ENCODE measurements around the gene CUL2.
"Not testable (repeated sequence)": the region's sequence is repeated elsewhere in the genome, so short reads cannot be mapped to it uniquely, and the experiment has no call there.

The CUL2 gene

DNA sequence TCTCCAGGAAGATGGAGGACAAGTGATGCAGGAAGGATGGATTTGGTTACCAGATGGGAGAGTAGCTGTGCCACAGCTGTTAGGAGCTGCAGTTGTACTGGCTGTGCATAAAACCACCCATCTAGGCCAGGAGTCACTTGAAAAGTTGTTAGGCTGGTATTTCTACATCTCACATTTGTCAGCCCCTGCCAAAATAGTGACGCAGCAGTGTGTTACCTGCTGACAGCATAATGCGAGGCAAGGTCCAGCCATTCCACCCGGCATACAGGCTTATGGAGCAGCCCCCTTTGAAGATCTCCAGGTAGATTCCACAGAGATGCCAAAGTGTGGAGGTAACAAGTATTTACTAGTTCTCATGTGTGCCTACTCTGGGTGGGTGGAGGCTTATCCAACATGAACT is 116.4 kb downstream of the CUL2 start:
- not testable (repeated sequence) for DNase-seq

DNA sequence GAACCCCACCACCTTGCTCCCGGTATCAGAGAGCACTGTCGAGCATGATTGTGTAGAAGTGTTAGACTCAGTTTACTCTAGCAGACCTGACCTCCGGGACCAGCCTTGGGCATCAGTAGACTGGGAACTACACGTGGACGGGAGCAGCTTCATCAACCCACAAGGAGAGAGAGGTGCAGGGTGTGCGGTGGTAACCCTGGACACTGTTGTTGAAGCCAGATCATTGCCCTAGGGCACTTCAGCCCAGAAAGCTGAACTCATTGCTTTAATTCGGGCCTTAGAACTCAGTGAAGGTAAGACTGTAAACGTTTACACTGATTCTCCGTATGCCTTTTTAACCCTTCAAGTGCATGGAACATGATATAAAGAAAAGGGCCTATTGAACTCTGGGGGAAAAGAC is 117.0 kb downstream of the CUL2 start:
- not testable (repeated sequence) for DNase-seq

GRCh38 chr10:34972591-34972990 is 117.5 kb downstream of the CUL2 start:
- DNase-seq = not testable (repeated sequence)

DNA sequence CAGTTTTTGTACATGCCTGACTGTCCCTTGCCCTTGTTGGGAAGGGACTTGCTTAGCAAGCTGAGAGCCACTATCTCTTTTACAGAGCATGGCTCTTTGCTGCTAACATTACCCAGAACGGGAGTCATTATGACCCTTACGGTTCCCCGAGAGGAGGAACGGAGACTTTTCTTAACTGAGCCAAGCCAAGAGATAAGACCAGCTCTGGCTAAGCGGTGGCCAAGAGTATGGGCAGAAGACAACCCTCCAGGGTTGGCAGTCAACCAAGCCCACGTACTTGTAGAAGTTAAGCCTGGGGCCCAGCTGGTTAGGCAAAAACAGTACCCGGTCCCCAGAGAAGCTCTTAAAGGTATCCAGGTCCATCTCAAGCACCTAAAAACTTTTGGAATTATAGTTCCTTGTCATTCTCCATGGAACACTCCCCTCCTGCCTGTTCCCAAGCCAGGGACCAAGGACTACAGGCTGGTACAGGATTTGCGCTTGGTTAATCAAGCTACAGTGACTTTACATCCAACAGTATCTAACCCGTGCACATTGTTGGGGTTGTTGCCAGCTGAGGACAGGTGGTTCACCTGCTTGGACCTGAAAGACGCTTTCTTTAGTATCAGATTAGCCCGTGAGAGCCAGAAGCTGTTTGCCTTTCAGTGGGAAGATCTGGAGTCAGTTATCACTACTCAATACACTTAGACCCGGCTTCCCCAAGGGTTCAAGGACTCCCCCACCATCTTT is 118.4 kb downstream of the CUL2 start:
- DNase-seq = not testable (repeated sequence)

DNA sequence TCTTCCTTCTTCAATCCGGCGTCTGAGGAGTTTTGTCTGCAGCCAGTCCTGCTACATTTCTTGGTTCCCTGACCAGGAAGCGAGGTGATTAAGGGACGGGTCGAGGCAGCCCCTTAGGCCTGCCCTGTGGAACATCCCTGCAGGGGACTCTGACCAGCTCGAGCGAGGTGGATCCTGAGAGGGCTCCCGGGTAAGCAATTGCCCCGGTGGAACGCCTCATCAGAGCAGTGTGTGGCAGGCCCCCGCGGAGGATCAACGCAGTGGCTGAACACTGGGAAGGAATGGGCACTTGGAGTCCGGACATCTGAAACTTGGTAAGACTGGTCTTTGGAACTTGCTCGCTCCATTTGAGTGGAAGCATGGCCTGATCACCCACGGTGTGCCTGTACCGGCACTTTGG is 121.0 kb downstream of the CUL2 start:
- no peak for DNase-seq

DNA sequence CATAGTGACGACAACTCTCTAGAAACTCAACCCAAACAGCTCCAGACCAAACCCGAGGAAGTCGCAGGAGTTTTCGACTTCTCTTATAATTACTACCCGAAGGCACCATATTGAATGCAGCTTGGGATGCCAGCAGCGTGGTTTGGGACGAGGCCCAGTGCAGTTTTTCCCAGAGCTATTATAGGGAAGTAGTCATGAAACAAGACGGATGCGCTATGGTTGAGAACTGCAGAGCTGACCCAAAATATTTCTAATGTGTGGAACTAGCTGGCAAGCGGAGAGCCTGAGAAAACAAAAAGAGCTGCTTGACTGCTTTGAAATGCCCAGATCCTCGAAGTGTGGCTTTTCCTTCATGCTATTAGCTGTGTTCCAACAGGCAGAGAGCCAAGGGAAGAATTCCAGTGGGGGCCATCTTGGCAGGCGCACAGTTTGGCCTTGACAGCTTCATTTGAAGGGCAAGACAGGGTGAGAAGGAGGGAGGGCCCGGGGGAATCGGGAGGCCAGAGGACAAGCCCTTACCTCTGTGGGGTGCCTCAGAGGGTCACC is 122.7 kb downstream of the CUL2 start:
- DNase-seq = no peak

DNA sequence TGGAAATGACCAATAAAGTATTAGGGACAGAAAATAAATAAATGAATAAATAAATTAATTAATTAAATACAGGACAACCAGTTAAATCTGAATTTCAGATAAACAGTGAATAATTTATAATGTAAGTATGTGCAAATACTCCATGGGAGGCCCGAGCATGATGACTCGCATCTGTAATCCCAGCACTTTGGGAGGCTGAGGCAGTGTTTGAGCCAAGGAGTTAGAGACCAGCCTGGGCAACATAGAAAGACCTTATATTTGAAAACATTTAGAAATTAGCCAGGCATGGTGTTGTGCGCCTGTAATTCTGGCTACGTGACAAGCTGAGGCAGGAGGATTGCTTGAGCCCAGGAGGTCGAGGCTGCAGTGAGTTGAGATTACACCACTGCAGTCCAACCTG is 123.7 kb downstream of the CUL2 start:
- no peak for DNase-seq

DNA sequence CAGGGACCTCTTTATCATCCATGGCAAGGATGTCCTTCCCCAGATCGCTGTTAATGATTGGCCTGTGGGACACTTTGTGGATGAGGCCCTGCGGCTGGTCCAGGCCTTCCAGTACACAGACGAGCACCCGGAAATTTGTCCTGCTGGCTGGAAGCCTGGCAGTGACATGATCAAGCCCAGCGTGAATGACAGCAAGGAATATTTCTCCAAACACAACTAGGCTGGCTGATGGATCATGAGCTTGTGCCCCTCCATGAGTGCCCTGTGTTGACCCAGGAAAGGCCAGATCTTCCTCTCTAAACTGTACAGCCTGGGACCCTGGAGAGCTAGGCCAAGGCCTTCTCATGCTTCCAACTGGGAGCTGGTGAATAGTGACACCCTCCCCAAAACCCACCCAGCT is 124.1 kb downstream of the CUL2 start:
- DNase-seq = no peak

GRCh38 chr10:34964166-34964800 is 125.9 kb downstream of the CUL2 start:
- DNase-seq = no peak

GRCh38 chr10:34962866-34963265 is 127.3 kb downstream of the CUL2 start:
- DNase-seq = no peak

DNA sequence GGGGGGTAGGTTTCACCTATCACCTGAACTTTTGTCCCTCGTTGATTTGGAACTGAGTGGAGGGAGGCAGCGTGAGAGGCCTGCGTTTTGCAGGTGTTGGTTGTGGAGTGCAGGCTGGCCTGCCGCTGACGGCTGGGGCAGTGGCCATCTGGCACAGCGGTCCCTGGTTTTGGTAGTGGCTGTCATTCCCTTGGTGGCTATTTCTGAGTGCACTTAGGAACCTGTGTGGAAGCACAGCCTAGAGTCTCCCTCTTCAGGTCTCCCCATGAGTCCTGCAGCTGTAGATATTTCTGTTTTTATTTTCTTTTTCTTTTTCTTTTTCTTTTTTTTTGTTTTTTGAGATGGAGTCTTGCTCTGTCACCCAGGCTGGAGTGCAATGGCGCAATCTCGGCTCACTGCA is 129.2 kb downstream of the CUL2 start:
- no peak for DNase-seq

GRCh38 chr10:34959786-34960185 is 130.4 kb downstream of the CUL2 start:
- no peak for DNase-seq

DNA sequence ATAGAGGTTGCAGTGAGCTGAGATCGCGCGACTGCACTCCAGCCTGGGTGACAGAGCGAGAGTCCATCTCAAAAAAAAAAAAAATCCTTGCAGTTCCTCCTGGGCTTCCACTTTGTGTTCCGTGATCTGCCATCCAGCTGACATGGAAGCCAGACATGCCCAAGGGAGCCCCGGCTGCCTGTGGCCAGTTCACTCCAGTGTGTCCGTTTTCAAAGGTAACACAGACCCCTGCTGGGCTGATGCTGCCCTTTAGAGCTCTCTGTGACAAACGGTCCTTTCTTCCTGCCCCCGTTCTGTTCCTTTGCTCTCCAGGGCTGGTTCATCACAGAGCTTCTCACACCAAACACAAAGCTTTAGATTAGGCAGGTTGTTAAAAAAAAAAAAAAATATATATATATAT is 130.8 kb downstream of the CUL2 start:
- DNase-seq = no peak

Data from NCI-H187 (cell line).